ENCODE results near the gene CSNK1D.

CSNK1D gene

DNA sequence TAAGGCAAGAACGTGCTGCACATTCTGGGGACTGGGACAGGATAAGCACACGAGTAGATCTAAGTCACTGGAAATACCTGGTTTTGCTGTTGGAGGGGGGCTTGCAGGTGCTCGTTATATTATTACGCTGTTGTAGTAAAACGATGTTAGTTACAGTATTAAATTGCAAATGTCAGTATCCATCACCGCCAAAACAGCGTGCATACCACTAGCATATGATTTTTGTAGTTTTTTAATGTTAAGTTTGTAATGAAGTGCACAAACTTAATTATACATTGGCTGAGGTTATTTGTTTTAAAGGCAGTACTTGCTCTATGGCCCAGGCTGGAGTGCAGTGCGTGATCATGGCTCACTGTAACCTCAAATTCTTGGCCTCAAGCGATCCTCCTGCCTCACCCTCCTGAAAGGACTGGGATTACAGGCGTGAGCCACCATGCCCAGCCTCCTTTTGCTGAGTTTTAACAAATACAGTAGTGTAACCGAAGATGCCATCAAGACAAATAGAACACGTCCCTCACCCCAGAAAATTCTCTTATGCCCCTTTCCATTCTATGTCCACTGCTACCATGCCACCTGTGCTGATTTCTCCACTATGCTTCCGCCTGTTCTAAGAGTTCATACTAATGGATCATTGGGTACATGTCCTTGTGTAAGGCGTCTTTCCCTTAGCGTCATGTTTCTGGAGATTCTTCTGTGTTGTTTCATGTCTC, 20.7 kb upstream of the CSNK1D start:
- DNase-seq (ENCODE audit: insufficient read length, low spot score), result no peak
- TF ChIP-seq POLR2A (IDR thresholded peaks at IDR 0.05; ENCODE audit: low read depth, low read length), result no peak; the same call in 1 of the 2 replicates
- no peak for FAIRE-seq

DNA sequence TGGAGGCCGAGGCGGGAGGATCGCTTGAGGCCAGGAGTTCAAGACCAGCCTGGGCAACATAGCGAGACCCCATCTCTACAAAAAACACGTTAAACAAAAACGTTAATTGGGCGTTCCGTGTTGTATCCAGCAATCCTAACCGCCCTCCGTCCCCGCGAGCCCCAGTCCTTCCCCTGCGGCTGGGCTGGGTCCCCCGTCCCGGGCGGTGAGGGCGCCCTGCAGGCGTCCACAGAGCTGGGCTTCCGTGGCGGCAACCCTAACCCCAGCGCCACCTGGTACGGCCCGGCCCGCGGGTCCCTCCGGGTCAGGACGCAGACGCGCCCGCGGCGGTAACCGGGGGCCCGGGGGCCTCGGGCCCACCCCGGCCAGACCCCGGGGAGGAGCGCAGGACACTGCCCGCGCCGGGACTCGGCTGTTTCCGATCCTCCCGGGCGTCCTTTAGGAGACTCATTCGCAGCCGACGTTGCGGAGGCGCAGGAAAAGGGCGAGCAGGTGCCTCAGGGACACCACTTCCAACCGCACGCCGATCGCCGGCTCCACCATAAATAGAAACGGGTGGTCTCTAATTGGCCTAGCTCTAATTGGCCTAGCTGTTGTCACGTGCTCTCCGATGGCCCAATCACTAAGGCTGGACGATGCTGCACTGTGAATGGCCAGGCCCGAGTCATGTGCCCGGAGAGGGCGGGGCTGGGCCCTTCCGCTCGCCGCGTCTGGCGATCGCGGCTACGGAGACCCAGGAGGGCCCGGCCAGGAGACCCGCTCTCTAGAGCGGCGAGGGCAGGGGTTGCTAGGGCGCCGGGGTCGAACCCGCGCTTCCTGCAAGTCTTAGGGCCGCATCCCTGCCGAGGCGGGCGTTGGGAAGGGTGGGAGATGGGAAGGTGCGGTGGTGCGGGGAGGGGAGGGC, 19.0 kb upstream of the CSNK1D start:
- peak; percentile 80 for TF ChIP-seq POLR2A (IDR thresholded peaks at IDR 0.05; ENCODE audit: low read depth, low read length)
- FAIRE-seq, result peak; percentile 70
- DNase-seq (ENCODE audit: insufficient read length, low spot score), result peak; percentile 97

DNA sequence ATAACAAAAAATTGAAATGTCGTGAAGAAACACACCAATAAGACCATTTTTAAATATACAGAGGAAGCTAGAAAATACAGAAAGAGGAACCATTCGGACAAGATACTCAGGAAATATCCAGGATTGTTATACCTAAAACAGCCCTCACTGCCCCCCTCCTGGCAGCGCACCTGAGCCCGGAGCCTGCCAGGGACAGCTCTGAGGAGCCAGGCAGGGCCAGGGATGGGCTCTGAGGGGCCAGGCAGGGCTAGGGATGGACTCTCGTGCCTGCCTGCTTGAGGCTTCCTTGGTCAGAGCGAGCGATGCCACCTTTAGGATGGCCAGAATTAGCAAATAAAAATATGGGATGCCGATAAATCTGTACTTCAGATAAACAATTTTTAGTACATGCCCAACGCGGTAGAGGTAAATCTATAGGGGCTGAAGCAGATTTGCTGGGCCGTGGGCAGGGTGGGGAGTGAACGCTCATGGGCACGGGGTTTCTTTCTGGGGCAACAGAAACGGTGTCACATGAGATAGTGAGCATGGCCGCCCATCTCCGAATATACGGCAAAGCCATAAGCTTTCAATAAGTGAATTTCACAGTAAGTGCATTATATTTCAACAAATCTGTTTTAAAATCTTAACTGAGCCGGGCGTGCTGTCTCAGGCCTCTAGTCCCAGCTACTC, 18.2 kb upstream of the CSNK1D start:
- DNase-seq (ENCODE audit: insufficient read length, low spot score) (no peak), FAIRE-seq (no peak)
- TF ChIP-seq POLR2A (IDR thresholded peaks at IDR 0.05; ENCODE audit: low read depth, low read length), result no peak

DNA sequence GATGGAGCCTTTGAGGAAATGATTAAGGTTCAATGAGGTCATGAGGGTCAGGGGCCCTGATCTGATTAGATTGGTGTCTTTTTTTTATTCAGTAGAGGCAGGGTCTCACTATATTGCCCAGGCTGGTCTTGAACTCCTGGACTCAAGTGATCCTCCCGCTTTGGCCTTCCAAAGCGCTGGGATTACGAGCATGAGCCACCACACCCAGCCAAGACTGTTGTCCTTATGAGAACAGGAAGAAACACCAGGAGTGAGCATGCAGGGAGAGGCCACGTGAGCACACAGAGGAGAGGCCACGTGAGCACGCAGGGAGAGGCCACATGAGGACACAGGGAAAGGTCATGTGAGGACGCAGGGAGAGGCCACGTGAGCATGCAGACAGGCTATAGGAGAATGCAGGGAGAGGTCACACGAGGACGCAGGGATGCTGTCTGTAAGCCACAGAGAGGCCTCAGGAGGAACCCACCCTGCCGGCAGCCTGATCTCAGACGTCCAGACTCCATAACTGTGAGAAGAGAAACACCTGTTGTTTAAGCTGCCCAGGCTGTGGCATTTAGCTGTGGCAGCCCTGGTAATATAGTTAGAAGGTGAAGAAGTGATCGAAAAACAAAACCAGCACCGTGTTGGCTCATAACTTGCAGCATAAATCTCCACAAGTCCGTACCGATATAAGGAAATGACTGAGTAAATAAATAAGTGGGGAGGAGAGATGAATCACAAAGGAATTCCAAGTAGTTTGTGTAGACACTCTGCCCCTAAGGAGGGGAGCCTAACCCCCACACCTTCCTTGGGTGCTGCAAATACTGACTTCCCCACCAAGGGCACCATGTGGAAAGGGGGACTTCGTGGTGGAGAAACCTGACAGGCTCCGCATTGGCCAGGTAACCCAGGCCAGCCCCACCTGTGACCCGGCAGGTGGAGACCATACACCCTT, 14.6 kb upstream of the CSNK1D start:
- FAIRE-seq, result no peak
- peak; percentile 79 for DNase-seq (ENCODE audit: insufficient read length, low spot score)

DNA sequence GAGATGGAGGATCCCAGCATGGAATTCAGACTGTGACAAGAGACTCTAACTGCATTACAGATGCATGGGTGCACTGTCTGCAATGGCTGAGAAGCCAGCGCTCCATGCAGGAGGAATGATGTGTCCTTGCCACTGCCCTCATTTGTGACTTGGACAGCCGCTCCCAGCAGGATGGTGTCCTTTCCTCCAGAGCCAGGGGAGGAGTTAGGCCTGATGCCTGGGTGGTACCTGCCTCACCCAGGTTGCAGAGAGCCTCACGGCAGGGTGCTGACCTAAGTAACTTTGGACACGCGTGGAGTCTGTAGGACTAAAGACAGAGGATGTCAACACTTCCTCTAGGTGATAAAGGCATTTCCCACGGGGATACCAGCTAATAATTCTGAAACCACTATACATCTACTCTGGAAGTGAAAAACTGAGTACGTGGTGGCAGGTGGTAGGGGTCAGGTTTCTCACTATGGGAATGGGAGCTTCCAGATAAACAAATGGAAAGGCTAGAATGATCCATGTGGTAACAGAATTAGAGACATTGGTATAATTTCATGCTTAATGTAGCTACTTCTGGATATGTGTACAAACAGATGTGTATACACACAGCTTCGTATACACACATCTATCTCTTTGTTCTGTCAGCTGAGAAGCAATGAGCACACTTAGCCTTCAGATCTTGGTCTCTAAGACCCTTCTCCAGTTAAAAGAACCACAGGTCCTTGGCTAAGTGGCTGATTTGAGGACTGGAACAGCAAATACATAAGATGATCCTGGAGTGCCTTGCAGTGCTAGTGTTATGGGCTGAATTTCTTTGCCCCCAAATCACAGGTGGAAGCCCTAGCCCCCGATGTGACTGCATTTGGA, 13.7 kb upstream of the CSNK1D start:
- FAIRE-seq, result no peak
- no peak for DNase-seq (ENCODE audit: insufficient read length, low spot score)
- no peak for TF ChIP-seq POLR2A (IDR thresholded peaks at IDR 0.05; ENCODE audit: low read depth, low read length)

More for the DNA sequence above, 14.6 kb upstream of the CSNK1D start:
- no peak for TF ChIP-seq POLR2A (IDR thresholded peaks at IDR 0.05; ENCODE audit: low read depth, low read length)

DNA sequence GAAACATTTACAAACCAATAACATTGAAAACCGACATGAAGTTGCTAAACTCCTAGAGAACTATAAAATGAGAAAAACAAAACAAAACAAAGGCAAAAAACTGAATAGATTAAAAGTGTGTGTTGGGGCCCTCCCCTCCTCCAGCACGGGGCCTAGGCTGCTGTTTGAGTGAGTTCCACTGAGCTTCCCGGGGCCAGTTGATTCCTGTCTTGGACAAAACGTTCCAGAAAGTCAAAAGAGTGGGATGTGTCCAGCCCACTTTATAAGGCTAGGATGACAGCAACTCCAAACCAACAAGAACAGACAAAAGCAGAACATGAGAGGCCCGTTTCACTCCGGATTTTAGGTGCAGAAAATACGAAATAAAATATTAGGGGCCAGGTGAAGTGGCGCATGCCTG, 11.6 kb upstream of the CSNK1D start:
- no peak for TF ChIP-seq POLR2A (IDR thresholded peaks at IDR 0.05; ENCODE audit: low read depth, low read length)
- FAIRE-seq, result no peak
- DNase-seq (ENCODE audit: insufficient read length, low spot score), result no peak

DNA sequence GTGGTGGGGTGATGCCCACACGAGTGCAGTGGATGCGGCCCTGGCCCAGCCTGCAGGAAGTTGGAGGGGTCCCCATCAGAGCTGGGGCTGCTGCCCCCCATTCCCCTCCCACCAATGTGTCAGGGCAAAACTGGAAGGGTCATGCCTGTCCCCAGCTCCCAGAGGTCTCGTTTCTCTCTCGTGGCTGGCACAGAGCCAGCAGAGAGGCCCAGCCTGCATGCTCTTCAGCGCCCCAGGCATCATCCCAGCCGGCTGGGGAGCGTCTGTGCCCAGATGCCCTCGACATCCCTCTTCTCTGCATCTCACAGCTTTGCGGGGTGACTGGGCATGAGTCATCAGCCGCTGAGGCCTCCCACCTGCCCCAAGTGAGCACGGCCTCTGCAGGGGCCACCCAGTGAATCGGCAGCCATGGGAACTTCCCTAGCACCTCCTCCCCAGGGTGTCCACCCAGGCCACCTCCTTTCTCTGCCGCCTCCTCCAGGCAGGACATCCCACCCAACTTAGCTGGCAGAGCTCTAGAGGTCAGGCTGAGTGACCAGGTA, 9.8 kb upstream of the CSNK1D start:
- DNase-seq (ENCODE audit: insufficient read length, low spot score) (peak; percentile 96), FAIRE-seq (no peak)
- 0 out of 2 replicates have a peak, but pooled peaks have one; percentile 24 for TF ChIP-seq POLR2A (IDR thresholded peaks at IDR 0.05; ENCODE audit: low read depth, low read length)

DNA sequence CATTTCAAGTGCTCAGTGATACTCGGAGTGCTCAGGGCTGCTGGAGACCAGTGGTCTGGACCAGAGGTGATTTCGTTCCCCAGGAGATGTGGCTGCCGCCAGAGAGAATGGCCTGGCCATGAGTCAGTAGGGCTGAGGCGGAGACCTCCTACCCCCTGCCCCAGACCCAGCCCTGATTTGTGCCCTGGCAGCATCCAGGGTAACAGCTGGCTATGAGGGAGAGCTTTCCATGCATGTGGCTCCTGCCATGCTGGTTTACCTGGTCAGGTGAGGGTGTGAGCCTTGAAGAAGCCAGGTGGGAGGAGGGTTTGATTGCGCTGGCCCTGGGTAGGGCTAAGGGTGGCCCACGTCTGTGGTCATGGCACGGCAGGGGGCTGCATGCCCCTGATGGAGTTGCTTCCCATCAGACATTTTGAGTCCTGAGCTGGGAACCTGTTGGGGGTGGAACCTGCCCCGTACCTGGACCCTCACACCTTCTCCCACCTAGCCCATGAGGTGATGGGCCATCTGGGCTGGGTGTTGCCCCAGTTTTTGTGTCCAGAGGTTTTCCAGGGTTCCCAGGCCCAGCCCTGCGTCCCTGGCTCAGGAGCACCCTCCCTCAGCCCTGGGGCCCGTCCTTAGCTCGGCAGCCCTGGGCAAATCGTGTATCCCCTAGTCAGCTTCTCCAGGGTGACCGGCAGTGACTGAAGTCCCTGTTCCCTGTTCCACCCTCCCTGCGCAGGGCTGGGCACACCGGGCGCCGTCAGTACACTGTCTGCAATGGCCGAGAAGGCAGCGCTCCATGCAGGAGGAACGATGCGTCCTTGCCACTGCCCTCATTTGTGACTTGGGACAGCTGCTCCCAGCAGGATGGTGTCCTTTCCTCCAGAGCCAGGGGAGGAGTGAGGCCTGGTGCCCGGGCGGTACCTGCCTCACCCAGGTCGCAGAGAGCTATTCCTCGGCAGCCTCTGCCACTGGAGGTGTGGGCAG, 9.0 kb upstream of the CSNK1D start:
- DNase-seq (ENCODE audit: insufficient read length, low spot score), result peak; percentile 63
- no peak for TF ChIP-seq POLR2A (IDR thresholded peaks at IDR 0.05; ENCODE audit: low read depth, low read length)
- FAIRE-seq, result no peak

DNA sequence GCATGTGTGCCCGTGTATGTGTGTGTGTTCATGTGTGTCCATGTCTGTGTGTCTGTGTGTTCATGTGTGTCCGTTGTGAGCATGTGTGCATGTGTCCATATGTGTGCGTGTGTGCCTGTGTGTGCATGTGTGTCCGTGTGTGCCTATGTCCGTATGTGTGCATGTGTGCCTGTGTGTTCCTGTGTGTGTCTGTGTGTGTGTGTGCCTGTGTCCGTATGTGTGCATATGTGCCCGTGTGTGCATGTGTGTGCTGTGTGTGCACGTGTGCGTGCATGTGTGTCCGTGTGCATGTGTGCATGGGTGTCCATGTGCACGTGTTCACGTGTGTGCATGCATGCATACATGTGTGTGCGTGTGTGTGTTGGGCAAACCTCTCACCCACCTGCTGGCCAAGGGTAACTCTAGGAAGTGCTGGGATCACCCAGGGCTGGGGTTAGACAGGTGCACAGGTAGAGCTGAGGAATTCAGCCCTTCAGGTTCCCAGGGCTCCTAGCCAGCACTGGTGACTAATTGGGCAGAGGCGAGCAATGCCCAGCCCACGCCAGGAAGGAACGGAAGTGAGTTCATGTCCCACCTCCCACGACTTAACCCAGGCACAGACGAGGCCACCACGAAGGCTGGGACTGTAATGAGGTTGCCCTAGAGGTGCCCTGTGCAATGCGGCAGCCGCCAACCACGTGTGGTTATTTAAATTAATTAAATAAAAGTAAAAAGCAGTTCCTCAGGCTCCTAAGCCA, 8.2 kb upstream of the CSNK1D start:
- DNase-seq (ENCODE audit: insufficient read length, low spot score) (peak; percentile 78), FAIRE-seq (no peak)
- TF ChIP-seq POLR2A (IDR thresholded peaks at IDR 0.05; ENCODE audit: low read depth, low read length), result no peak

DNA sequence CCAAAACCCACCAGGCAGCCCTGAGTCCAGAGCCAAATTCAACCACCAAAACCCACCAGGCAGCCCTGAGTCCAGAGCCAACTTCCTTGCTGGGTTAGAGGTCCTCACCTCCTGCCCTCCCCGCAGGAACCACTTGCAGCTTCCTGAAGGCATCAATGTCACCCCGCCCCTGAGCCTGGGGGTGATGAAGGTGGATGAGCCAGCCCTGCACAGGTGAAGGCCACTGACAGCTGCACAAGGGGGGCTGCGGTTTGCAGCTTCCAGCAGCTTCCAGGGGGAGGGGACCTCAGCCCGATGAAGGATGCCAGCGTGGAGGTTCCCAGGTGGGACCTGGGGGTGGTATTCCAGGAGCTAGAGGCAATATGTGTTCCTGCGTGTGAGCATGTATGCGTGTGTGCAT, 7.6 kb upstream of the CSNK1D start:
- no peak for FAIRE-seq
- no peak for TF ChIP-seq POLR2A (IDR thresholded peaks at IDR 0.05; ENCODE audit: low read depth, low read length)
- DNase-seq (ENCODE audit: insufficient read length, low spot score), result no peak

All from H54 (cell line).